DND-41 (cell line): ENCODE data around the gene SCGB1C2.
"Not testable (repeated sequence)": the region's sequence is repeated elsewhere in the genome, so short reads cannot be mapped to it uniquely, and the experiment has no call there.

ENCODE experiments used
- ATAC-seq: fragments of 200-7000 bp; cut with Tn5 transposase; 3 replicates; pipeline ENCODE4 v1.9.1; 2021; ENCODE audit warnings: low read depth; ENCODE audit not compliant: insufficient read depth
- DNase-seq: peaks from one replicate; pipeline ENCODE4 v3.0.0-alpha.2; 2020
- H2AFZ ChIP-seq: 2 replicates; pipeline ENCODE4 v1.6.0; 2012; ENCODE audit warnings: low read depth, low read length
- H3K27ac ChIP-seq: 2 replicates; pipeline ENCODE4 v1.5.1; 2012; ENCODE audit warnings: low read length, inconsistent platforms
- H3K27me3 ChIP-seq: fragments of 200-600 bp; sonication (generic); 2 replicates; pipeline ENCODE4 v1.6.0; 2012; ENCODE audit warnings: low read length, mild to moderate bottlenecking, inconsistent platforms; ENCODE audit not compliant: insufficient read depth, poor library complexity
- H3K36me3 ChIP-seq: 2 replicates; pipeline ENCODE4 v1.5.1; 2012; ENCODE audit warnings: low read length, inconsistent platforms; ENCODE audit not compliant: insufficient read depth
- H3K4me1 ChIP-seq: 2 replicates; pipeline ENCODE4 v1.5.1; 2012; ENCODE audit warnings: mild to moderate bottlenecking, low read length; ENCODE audit not compliant: insufficient read depth
- H3K4me2 ChIP-seq: 2 replicates; pipeline ENCODE4 v1.6.0; 2012; ENCODE audit warnings: mild to moderate bottlenecking, moderate library complexity, low read length, inconsistent platforms; ENCODE audit not compliant: insufficient read depth
- H3K4me3 ChIP-seq, 2 experiments: fragments of 200-600 bp in 1 of 2; shearing (Covaris generic) in 1 of 2; 2 replicates each; pipeline ENCODE4 v1.5.1; 2012 to 2016; ENCODE audit warnings: inconsistent platforms in 2 of 2, low read length in 2 of 2, mild to moderate bottlenecking in 2 of 2, low read depth in 1 of 2, moderate library complexity in 1 of 2
- H3K79me2 ChIP-seq: 2 replicates; pipeline ENCODE4 v1.6.0; 2012; ENCODE audit warnings: low read length, inconsistent platforms; ENCODE audit not compliant: insufficient read depth
- H3K9ac ChIP-seq: 2 replicates; pipeline ENCODE4 v1.6.0; 2012; ENCODE audit warnings: low read depth, mild to moderate bottlenecking, inconsistent platforms, low read length, moderate library complexity
- H3K9me3 ChIP-seq: 2 replicates; pipeline ENCODE4 v1.5.1; 2012; ENCODE audit warnings: low read length, moderate library complexity, mild to moderate bottlenecking, inconsistent platforms; ENCODE audit not compliant: insufficient read depth, severe bottlenecking
- H4K20me1 ChIP-seq: 2 replicates; pipeline ENCODE4 v1.6.0; 2012; ENCODE audit warnings: low read length; ENCODE audit not compliant: insufficient read depth
- TF ChIP-seq, protein P1 (sequence below): IDR thresholded peaks from 2 replicates; pipeline ENCODE4 v1.5.1; 2012; ENCODE audit warnings: borderline replicate concordance, low read length, moderate library complexity, mild to moderate bottlenecking; ENCODE audit not compliant: poor library complexity, severe bottlenecking; ENCODE audit errors: extremely low read depth

Gene SCGB1C2

DNA sequence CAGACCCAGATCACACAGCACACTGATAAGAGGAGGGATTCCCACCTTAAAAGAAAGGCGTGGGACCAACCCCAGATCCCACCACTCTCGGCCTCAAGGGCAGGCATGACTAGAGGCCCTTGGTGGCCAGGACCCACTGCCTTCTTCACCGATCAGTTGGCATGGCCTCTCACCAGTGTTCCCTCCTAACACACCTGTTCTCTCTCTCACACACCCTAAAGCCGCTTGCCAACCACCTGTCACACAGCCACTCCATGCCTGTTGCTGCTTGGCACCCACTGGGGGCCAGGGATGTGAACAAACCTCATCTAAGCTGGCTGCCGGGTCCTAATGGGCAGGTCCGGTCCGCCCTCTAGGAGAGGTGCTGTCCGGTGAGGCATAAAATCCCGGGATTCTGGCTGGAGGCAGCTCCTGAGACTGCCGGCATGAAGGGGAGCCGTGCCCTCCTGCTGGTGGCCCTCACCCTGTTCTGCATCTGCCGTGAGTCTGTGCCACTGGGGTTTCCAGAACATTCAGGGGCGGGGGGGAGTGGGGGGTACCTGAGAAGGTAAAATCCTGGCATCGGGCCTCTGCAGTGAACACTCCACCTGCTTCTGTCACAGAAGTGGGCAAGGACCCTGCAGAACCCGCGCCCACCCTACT lies at the start of gene SCGB1C2:
Gene SCGB1C2 (plus strand): TSS at position 404 of the 642 bp plus-strand sequence. CDS start 22 bp downstream, at position 426.
- not testable (repeated sequence) for H3K9me3 ChIP-seq, ATAC-seq, H3K36me3 ChIP-seq, H3K4me2 ChIP-seq, H3K9ac ChIP-seq, H3K27me3 ChIP-seq, H3K4me3 ChIP-seq, DNase-seq, H4K20me1 ChIP-seq, H3K27ac ChIP-seq, H3K4me1 ChIP-seq, H2AFZ ChIP-seq, H3K79me2 ChIP-seq

- not testable (repeated sequence) for DNase-seq, H3K4me1 ChIP-seq, H3K4me2 ChIP-seq, H3K79me2 ChIP-seq, H3K4me3 ChIP-seq, H2AFZ ChIP-seq, H3K9ac ChIP-seq, H4K20me1 ChIP-seq, H3K9me3 ChIP-seq, ATAC-seq, H3K36me3 ChIP-seq, H3K27me3 ChIP-seq, H3K27ac ChIP-seq
These were observed 24.3 kb upstream of the SCGB1C2 start for GRCh38 chr17:113111-113510.

GRCh38 chr17:118339-118917 lies 18.9 kb upstream of the SCGB1C2 start:
- not testable (repeated sequence) for ATAC-seq, H3K4me1 ChIP-seq, H3K79me2 ChIP-seq, DNase-seq, H3K27me3 ChIP-seq, H3K4me2 ChIP-seq, H3K4me3 ChIP-seq, H3K9ac ChIP-seq, H2AFZ ChIP-seq, H3K9me3 ChIP-seq, H3K27ac ChIP-seq, H4K20me1 ChIP-seq, H3K36me3 ChIP-seq

DNA sequence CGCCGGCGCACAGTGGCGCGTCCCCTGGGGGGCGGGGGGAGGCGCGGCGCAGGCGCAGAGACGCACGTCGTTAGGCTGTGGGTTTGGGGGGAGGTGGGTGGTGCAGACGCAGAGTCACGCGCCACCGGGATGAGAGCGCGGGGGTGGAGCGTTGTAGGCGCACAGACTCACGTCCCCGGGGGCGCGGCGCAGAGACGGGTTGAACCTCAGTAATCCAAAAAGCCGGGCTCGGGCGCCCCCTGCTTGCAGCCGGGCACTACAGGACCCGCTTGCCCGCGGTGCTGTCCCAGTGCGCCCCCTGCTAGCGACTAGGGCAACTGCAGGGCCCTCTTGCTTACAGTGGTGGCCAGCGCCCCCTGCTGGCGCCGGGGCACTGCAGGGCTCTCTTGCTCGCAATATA lies 3.4 kb upstream of the SCGB1C2 start:
- H4K20me1 ChIP-seq, H3K27ac ChIP-seq, H3K9me3 ChIP-seq, H2AFZ ChIP-seq, H3K36me3 ChIP-seq, H3K79me2 ChIP-seq, ATAC-seq, H3K4me2 ChIP-seq, H3K4me3 ChIP-seq, H3K4me1 ChIP-seq, H3K27me3 ChIP-seq, DNase-seq, H3K9ac ChIP-seq: not testable (repeated sequence)

GRCh38 chr17:134332-134785 lies 3.0 kb upstream of the SCGB1C2 start:
- ATAC-seq = peak; percentile 46
- H3K4me2 ChIP-seq, H4K20me1 ChIP-seq, H3K9ac ChIP-seq, H3K27me3 ChIP-seq, H3K9me3 ChIP-seq, H3K4me1 ChIP-seq, H3K79me2 ChIP-seq, H2AFZ ChIP-seq, DNase-seq, H3K4me3 ChIP-seq, H3K27ac ChIP-seq, H3K36me3 ChIP-seq: not testable (repeated sequence)
- TF ChIP-seq, protein P1, sequence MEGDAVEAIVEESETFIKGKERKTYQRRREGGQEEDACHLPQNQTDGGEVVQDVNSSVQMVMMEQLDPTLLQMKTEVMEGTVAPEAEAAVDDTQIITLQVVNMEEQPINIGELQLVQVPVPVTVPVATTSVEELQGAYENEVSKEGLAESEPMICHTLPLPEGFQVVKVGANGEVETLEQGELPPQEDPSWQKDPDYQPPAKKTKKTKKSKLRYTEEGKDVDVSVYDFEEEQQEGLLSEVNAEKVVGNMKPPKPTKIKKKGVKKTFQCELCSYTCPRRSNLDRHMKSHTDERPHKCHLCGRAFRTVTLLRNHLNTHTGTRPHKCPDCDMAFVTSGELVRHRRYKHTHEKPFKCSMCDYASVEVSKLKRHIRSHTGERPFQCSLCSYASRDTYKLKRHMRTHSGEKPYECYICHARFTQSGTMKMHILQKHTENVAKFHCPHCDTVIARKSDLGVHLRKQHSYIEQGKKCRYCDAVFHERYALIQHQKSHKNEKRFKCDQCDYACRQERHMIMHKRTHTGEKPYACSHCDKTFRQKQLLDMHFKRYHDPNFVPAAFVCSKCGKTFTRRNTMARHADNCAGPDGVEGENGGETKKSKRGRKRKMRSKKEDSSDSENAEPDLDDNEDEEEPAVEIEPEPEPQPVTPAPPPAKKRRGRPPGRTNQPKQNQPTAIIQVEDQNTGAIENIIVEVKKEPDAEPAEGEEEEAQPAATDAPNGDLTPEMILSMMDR = peak; percentile 11

DNA sequence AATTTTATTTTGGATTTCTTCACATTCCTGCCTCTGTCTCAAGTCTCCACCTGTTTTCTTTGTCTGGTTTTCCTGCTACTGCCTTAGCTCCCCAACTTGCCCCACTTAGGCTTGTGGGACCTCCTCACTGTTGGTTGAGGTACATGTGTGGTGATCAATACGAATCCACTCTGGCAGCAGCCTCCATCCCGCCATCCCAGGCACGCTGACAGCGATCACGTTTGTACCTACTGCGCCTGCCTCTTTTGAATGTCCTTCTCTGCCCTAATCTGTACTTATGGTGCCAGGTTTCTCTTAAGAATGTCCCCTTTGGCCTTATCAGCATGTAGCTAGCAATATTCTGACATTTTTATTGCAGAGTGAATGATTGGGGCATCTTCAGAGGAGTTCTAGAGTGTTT lies 2.3 kb upstream of the SCGB1C2 start:
- H3K36me3 ChIP-seq, H3K79me2 ChIP-seq, H3K9me3 ChIP-seq, H3K4me3 ChIP-seq, H3K4me2 ChIP-seq, H3K27me3 ChIP-seq, H2AFZ ChIP-seq, ATAC-seq, DNase-seq, H4K20me1 ChIP-seq, H3K27ac ChIP-seq, H3K4me1 ChIP-seq, H3K9ac ChIP-seq: not testable (repeated sequence)

GRCh38 chr17:135895-136294 lies 1.5 kb upstream of the SCGB1C2 start:
- H3K27me3 ChIP-seq, H2AFZ ChIP-seq, H4K20me1 ChIP-seq, H3K9me3 ChIP-seq, H3K27ac ChIP-seq, H3K79me2 ChIP-seq, DNase-seq, H3K36me3 ChIP-seq, H3K4me3 ChIP-seq, H3K4me1 ChIP-seq, H3K9ac ChIP-seq, H3K4me2 ChIP-seq: not testable (repeated sequence)
- ATAC-seq = peak; percentile 52
